ENCODE results near the gene CSNK1G3. TPM values are rescaled to one million over a fixed set of nuclear protein-coding genes. Genes with fewer than 3 reads are reported as not detected.

Gene CSNK1G3
- total and polyA plus RNA-seq, 10 donors: 9.0 to 81.9 (median 51.6) TPM

GRCh38 chr5:123659495-123659894 is 147.5 kb downstream of the CSNK1G3 start:
- Histone ChIP-seq H3K27me3 (replicated peaks in 1 of 7) (no peaks in the 10 kb centered on the region), H3K4me1 (peaks cover 0 to 8% (median 0%) of the 10 kb centered on the region in 6 donors), H3K27ac (no peak overlapping the region), H3K4me3 (no peak overlapping the region), H3K36me3 (no peaks in the 10 kb centered on the region), H3K9me3 (peaks cover 0 to 13% (median 8%) of the 10 kb centered on the region in 8 donors)
- no peak for TF ChIP-seq POLR2A (IDR thresholded peaks at IDR 0.05)
- TF ChIP-seq POLR2AphosphoS5 (IDR thresholded peaks at IDR 0.05): no peak
- TF ChIP-seq CTCF (IDR thresholded peaks at IDR 0.05 in 8 of 11, conservative IDR thresholded peaks at IDR 0.05 in 3 of 11): no peak
- intact Hi-C loops (cut with DNase I; ENCODE audit: low total_unique reads): no loop called here
- 28 to 38% (median 30%) methylated on average over 2 of the region's 2 CpGs for WGBS, 5 donors
- no peak for DNase-seq

- no peaks in the 10 kb centered on the region for H3K4me1 ChIP-seq
- 90 to 96% (median 94%) methylated on average over 1 of the region's 1 CpG for WGBS, 5 donors
- H3K9me3 ChIP-seq: peaks cover 0 to 29% (median 24%) of the 10 kb centered on the region in 8 donors
- no peak overlapping the region for H3K27ac ChIP-seq
- no peak for TF ChIP-seq CTCF (IDR thresholded peaks at IDR 0.05 in 8 of 11, conservative IDR thresholded peaks at IDR 0.05 in 3 of 11)
- H3K36me3 ChIP-seq: no peaks in the 10 kb centered on the region
- H3K27me3 ChIP-seq (replicated peaks in 1 of 7): no peaks in the 10 kb centered on the region
- intact Hi-C loops (cut with DNase I; ENCODE audit: low total_unique reads): no loop called here
- no peak overlapping the region for H3K4me3 ChIP-seq
- no peak for DNase-seq
Measured at GRCh38 chr5:123664961-123665360, 153.0 kb downstream of the CSNK1G3 start.

GRCh38 chr5:123665822-123666371 is 153.9 kb downstream of the CSNK1G3 start:
- no peak for TF ChIP-seq POLR2AphosphoS5 (IDR thresholded peaks at IDR 0.05)
- TF ChIP-seq POLR2A (IDR thresholded peaks at IDR 0.05): no peak
- TF ChIP-seq CTCF (IDR thresholded peaks at IDR 0.05 in 8 of 11, conservative IDR thresholded peaks at IDR 0.05 in 3 of 11): no peak
- WGBS, 5 donors: 71 to 95% (median 88%) methylated on average over 2 of the region's 2 CpGs

More at GRCh38 chr5:123665822-123666371, 153.9 kb downstream of the CSNK1G3 start:
- Histone ChIP-seq H3K27ac (no peak overlapping the region), H3K9me3 (peaks cover 0 to 29% (median 24%) of the 10 kb centered on the region in 8 donors), H3K27me3 (replicated peaks in 1 of 7) (no peaks in the 10 kb centered on the region), H3K4me1 (peaks cover 0 to 2% (median 0%) of the 10 kb centered on the region in 6 donors), H3K36me3 (no peaks in the 10 kb centered on the region), H3K4me3 (no peak overlapping the region)
- intact Hi-C loops (cut with DNase I; ENCODE audit: low total_unique reads): no loop called here
- DNase-seq: no peak

Other genes starting within 250 kb of the CSNK1G3 start
- 10 to 100 TPM; 27.7 to 43.3 (median 33.5) TPM for gene CEP120, start 88.8 kb upstream of the CSNK1G3 start, total RNA-seq
- 10 to 100 TPM in 2 of 3 donors, 1 to 10 TPM in 1; 9.2 to 11.2 (median 10.5) TPM for gene CEP120, start 88.8 kb upstream of the CSNK1G3 start, polyA plus RNA-seq

Measured in spleen (tissue), 11 donors.